Fibroblast of villous mesenchyme (primary cell): ENCODE measurements around the gene NT5C1B. TPM values are rescaled to one million over a fixed set of nuclear protein-coding genes. Genes with fewer than 3 reads are reported as not detected.

Experiments
- DNase-seq: peaks from one replicate; pipeline ENCODE4 v3.0.0-alpha.2; 2010; ENCODE audit warnings: low read depth
- H3K4me3 ChIP-seq: 2 replicates; pipeline ENCODE4 v1.5.1; 2011; ENCODE audit warnings: low read depth, mild to moderate bottlenecking, low read length
- CTCF ChIP-seq: IDR thresholded peaks from 2 replicates; pipeline ENCODE4 v1.5.1; 2012; ENCODE audit warnings: low read depth, mild to moderate bottlenecking, low read length; ENCODE audit not compliant: insufficient read depth
- total RNA-seq: library from RNA; depleted of rRNA; stranded (reverse); fragments of >200 nt; gene quantifications from 2 replicates; pipeline ENCODE4 v1.2.3, GENCODE V29; 2012

The NT5C1B gene
- total RNA-seq, 1 donor, result not detected

- TF ChIP-seq CTCF, result no peak
- DNase-seq, result no peak
- H3K4me3 ChIP-seq, result no peak overlapping the region
Measured at GRCh38 chr2:18593496-18593895, 4.1 kb upstream of the NT5C1B start.

- DNase-seq, result no peak
- no peak overlapping the region for H3K4me3 ChIP-seq
- TF ChIP-seq CTCF, result no peak
Measured at GRCh38 chr2:18592372-18592771, 3.0 kb upstream of the NT5C1B start.

GRCh38 chr2:18588802-18589201 lies 567 bp downstream of the NT5C1B start:
- no peak for TF ChIP-seq CTCF
- H3K4me3 ChIP-seq, result no peak overlapping the region
- DNase-seq, result no peak

GRCh38 chr2:18588049-18588448 lies 1.3 kb downstream of the NT5C1B start:
- peak; percentile 7 for DNase-seq
- no peak overlapping the region for H3K4me3 ChIP-seq
- TF ChIP-seq CTCF, result no peak

- no peak for TF ChIP-seq CTCF
- no peak overlapping the region for H3K4me3 ChIP-seq
- no peak for DNase-seq
Measured at GRCh38 chr2:18585526-18585925, 3.8 kb downstream of the NT5C1B start.

GRCh38 chr2:18584608-18584954 lies 4.8 kb downstream of the NT5C1B start:
- no peak for DNase-seq
- TF ChIP-seq CTCF, result no peak
- no peak overlapping the region for H3K4me3 ChIP-seq

- TF ChIP-seq CTCF, result no peak
- DNase-seq, result no peak
- no peak overlapping the region for H3K4me3 ChIP-seq
Measured at GRCh38 chr2:18583905-18584607, 5.3 kb downstream of the NT5C1B start.
